Body of pancreas (tissue), 4 donors: ENCODE results near the gene TMEM238L.

Source experiments
- POLR2A ChIP-seq, 3 donors: fragments of 450-650 bp; IDR thresholded peaks; one replicate each; pipeline ENCODE4 v1.6.1; 2016; ENCODE audit warnings: antibody characterized with exemption in 3 of 3, mild to moderate bottlenecking in 2 of 3
- TF ChIP-seq, protein P1 (sequence below), 7 experiments: fragments of 450-650 bp in 4 of 7; fragments of 200-600 bp in 3 of 7; sonication (generic) in 3 of 7; IDR thresholded peaks; one replicate each; pipeline ENCODE4 v1.5.1; 2016 to 2019; ENCODE audit warnings: antibody characterized with exemption in 7 of 7

DNA sequence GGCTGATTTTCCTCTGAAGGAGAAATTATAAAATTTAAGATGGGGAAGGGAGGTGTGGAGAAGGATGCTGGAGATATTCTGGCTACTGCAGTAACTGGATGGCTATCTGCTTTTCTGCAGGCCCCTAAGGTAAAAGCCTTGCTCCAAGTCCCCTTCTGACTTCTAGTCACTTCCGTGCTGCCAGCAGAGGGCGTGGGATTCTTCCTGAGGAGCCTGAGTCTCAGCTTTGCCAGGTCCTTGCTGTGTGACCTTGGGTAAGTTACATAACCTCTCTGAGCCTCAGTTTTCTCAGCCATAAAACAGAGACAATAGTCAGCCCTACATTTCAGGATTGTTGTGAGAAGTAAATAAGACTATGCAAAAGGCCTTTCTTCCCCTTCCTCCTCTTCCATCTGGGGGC is 49.8 kb downstream of the TMEM238L start:
- TF ChIP-seq, protein P1, sequence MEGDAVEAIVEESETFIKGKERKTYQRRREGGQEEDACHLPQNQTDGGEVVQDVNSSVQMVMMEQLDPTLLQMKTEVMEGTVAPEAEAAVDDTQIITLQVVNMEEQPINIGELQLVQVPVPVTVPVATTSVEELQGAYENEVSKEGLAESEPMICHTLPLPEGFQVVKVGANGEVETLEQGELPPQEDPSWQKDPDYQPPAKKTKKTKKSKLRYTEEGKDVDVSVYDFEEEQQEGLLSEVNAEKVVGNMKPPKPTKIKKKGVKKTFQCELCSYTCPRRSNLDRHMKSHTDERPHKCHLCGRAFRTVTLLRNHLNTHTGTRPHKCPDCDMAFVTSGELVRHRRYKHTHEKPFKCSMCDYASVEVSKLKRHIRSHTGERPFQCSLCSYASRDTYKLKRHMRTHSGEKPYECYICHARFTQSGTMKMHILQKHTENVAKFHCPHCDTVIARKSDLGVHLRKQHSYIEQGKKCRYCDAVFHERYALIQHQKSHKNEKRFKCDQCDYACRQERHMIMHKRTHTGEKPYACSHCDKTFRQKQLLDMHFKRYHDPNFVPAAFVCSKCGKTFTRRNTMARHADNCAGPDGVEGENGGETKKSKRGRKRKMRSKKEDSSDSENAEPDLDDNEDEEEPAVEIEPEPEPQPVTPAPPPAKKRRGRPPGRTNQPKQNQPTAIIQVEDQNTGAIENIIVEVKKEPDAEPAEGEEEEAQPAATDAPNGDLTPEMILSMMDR (IDR thresholded peaks at IDR 0.05), result peak in 5 of 7 experiments; percentile 15 to 42 (median 33)
- no peak for TF ChIP-seq POLR2A (IDR thresholded peaks at IDR 0.05)
